ENCODE data around the gene BRIP1. TPM values are rescaled to one million over a fixed set of nuclear protein-coding genes. Genes with fewer than 3 reads are reported as not detected.

BRIP1 gene
- total and polyA plus RNA-seq, 2 experiments from 2014 or later, result 8.0 to 23.1 TPM

GRCh38 chr17:61641715-61642114, 221.6 kb downstream of the BRIP1 start (continued):
- TF ChIP-seq ZNF462 (CRISPR knock-in tag; IDR thresholded peaks at IDR 0.05), result no peak
- TF ChIP-seq NANOG (IDR thresholded peaks at IDR 0.05; ENCODE audit: borderline replicate concordance), result no peak
- TF ChIP-seq EZH2phosphoT487 (IDR thresholded peaks at IDR 0.05; ENCODE audit: unreplicated experiment), result no peak

- H2AFZ ChIP-seq, result no peak overlapping the region
- no peaks in the 10 kb centered on the region for H3K27me3 ChIP-seq (ENCODE audit: insufficient read depth)
- H3K27ac ChIP-seq (ENCODE audit: low read depth), result no peak overlapping the region
- Mint-ChIP-seq H3K4me3 (no peak overlapping the region), H3K9me3 (no peaks in the 10 kb centered on the region), H3K27ac (no peak overlapping the region), H3K36me3 (ENCODE audit: low read depth) (no peaks in the 10 kb centered on the region), H3K27me3 (ENCODE audit: insufficient read depth, low read depth, poor library complexity) (no peaks in the 10 kb centered on the region), H3K4me1 (no peaks in the 10 kb centered on the region; the same call in 2 of the 3 replicates)
- no peak overlapping the region for H3K4me2 ChIP-seq
- no peak overlapping the region for H3K4me3 ChIP-seq
- H3F3A ChIP-seq (replicated peaks; ENCODE audit: low read depth), result no peaks in the 10 kb centered on the region
- no peaks in the 10 kb centered on the region for H3K79me2 ChIP-seq (replicated peaks; ENCODE audit: insufficient read depth)
- DNase-seq (ENCODE audit: low spot score), result no peak
- no peaks in the 10 kb centered on the region for H4K20me1 ChIP-seq (replicated peaks; ENCODE audit: insufficient read depth)
- no peaks in the 10 kb centered on the region for H3K9me2 ChIP-seq (ENCODE audit: insufficient read depth)
- H3K36me3 ChIP-seq (ENCODE audit: insufficient read depth), result no peaks in the 10 kb centered on the region
- 0 out of 2 replicates have a peak, but pooled peaks cover 4% of the 10 kb centered on the region for H3K4me1 ChIP-seq (ENCODE audit: insufficient read depth)
- no peak for ATAC-seq
- TF ChIP-seq ZNF331 (CRISPR knock-in tag; IDR thresholded peaks at IDR 0.05; ENCODE audit: low read depth) (no peak), ZNF114 (CRISPR knock-in tag; IDR thresholded peaks at IDR 0.05) (no peak), NANOG (IDR thresholded peaks at IDR 0.05; ENCODE audit: borderline replicate concordance) (no peak), CREB1 (CRISPR knock-in tag; IDR thresholded peaks at IDR 0.05; ENCODE audit: low read depth) (no peak), EZH2phosphoT487 (IDR thresholded peaks at IDR 0.05; ENCODE audit: unreplicated experiment) (no peak), POLR2AphosphoS5 (IDR thresholded peaks at IDR 0.05; ENCODE audit: low read depth) (no peak), STAT1 (IDR thresholded peaks at IDR 0.05; ENCODE audit: unreplicated experiment) (no peak), ZNF462 (CRISPR knock-in tag; IDR thresholded peaks at IDR 0.05) (no peak)
Measured at GRCh38 chr17:61641084-61641483, 222.2 kb downstream of the BRIP1 start.

All from GM23338 (cell line).